ENCODE measurements around the gene SLC26A6. TPM values are rescaled to one million over a fixed set of nuclear protein-coding genes. Genes with fewer than 3 reads are reported as not detected.

SLC26A6 gene
- total RNA-seq, 1 donor from 2014 or later, result 35.9 TPM

DNA sequence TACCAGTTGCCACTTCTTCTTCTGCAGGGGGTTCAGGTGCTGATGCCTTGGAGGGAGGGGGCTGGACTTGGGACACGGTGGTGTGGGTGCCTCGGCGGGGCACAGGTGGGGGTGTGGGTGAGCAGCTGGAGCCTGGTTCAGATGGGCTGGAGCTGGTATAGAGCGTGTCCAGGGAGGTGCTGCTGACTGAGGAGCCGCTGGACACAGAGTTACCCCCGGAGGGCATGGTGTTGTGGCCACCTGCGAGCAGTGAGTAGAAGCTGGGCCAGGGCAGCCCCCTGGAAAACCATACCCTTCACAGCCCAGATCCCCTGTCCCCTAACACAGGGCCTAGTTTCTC, 46.2 kb upstream of the SLC26A6 start:
- no peaks in the 10 kb centered on the region for H3K27me3 Mint-ChIP-seq
- no peak for DNase-seq (ENCODE audit: low spot score, unreplicated experiment)
- peaks cover 17% of the 10 kb centered on the region for H3K36me3 Mint-ChIP-seq (ENCODE audit: insufficient read depth)
- H3K27ac Mint-ChIP-seq, result no peak overlapping the region
- TF ChIP-seq, protein P1, sequence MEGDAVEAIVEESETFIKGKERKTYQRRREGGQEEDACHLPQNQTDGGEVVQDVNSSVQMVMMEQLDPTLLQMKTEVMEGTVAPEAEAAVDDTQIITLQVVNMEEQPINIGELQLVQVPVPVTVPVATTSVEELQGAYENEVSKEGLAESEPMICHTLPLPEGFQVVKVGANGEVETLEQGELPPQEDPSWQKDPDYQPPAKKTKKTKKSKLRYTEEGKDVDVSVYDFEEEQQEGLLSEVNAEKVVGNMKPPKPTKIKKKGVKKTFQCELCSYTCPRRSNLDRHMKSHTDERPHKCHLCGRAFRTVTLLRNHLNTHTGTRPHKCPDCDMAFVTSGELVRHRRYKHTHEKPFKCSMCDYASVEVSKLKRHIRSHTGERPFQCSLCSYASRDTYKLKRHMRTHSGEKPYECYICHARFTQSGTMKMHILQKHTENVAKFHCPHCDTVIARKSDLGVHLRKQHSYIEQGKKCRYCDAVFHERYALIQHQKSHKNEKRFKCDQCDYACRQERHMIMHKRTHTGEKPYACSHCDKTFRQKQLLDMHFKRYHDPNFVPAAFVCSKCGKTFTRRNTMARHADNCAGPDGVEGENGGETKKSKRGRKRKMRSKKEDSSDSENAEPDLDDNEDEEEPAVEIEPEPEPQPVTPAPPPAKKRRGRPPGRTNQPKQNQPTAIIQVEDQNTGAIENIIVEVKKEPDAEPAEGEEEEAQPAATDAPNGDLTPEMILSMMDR (IDR thresholded peaks at IDR 0.05; ENCODE audit: unreplicated experiment), result no peak
- peaks cover 18% of the 10 kb centered on the region for H3K4me1 Mint-ChIP-seq (ENCODE audit: low read depth)
- no peak overlapping the region for H3K4me3 Mint-ChIP-seq (ENCODE audit: low read depth)
- no peaks in the 10 kb centered on the region for H3K9me3 Mint-ChIP-seq (ENCODE audit: low read depth)

DNA sequence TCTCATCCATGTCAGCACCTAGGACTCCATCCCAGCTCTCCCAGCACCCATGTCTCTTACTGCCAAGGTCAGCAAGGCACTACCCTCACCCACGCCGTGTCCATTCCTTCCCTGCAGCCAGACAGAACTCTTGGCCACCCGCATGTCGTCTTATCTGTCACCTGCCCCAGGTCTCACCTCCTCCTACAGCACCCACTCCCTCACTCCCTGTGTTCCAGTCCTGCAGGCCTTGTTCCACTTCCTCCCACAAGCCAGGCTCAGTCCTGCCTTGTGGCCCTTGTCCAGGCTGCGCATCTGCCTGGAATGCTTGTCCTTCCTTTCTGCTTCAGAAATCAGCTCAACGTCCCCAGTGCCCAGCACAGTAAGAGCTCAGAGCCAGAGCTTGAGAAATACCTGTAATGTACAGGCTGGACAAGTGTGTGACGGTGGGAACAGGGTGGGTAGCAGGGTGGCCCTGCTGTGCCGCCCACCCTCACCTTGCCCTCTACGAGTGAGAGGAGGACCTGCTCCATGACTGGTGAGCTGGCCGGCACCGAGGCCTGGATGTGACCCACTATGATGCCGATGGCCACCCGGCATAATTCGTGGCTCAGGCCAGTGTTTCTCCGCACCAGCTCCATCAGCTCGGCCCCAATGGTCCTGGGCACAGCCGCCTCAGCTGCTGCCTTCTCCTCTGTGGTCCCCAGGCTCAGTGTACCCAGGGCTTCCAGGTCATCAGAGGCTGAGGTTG, 45.7 kb upstream of the SLC26A6 start:
- Mint-ChIP-seq H3K36me3 (ENCODE audit: insufficient read depth) (peaks cover 16% of the 10 kb centered on the region), H3K27me3 (no peaks in the 10 kb centered on the region)

DNA sequence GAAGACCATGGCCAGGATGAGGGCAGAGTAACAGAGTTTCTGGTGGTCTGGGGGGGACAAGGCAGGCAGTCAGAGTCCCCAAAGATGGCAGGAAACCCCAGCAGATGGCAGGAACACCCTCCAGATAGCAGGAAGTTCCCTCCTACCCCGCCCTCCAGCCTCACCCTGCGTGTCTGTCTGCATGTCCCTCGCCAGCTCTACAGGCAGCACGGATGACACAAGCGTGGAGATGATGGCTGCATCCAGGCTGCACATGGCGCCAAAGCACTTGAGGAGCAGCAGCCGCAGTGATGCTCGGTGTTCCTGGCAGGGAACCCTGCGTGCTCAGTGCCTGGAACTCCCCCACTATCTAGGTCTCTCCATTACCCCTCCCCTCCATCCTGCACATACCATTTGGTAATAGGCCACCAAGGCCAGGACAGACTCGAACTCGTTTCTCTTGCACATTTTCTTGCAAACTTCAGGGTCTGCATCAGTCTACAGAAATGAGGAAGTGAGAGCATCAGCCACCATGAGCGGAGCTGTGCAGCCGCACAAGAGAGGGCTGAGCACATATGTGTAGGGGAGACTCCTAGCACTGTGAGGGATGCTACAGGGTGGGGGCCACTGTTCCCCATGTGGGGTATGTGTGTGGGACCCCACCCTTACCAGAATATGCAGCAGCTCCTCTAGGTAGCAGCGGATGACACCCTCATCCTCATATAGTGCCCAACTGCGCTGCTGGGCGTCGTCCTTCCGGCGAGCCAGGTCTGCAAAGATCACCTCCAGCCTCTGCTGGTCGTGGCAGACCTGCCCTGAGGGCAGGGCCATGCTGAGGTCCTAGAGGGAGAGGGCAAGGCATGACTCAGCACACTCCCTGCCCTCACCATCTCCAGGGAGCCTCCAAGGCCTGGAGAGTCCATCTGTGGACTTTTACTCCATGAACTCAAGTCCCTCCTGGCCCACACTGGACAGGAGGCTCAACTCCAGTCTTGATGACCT, 44.4 kb upstream of the SLC26A6 start:
- Mint-ChIP-seq H3K4me3 (ENCODE audit: low read depth) (no peak overlapping the region), H3K27ac (no peak overlapping the region), H3K9me3 (ENCODE audit: low read depth) (no peaks in the 10 kb centered on the region), H3K4me1 (ENCODE audit: low read depth) (peaks cover 10% of the 10 kb centered on the region), H3K27me3 (no peaks in the 10 kb centered on the region), H3K36me3 (ENCODE audit: insufficient read depth) (peaks cover 18% of the 10 kb centered on the region)
- no peak for DNase-seq (ENCODE audit: low spot score, unreplicated experiment)
- TF ChIP-seq, protein P1 (IDR thresholded peaks at IDR 0.05; ENCODE audit: unreplicated experiment), result no peak

More for the DNA sequence above, 45.7 kb upstream of the SLC26A6 start:
- Mint-ChIP-seq H3K4me1 (ENCODE audit: low read depth) (peaks cover 15% of the 10 kb centered on the region), H3K9me3 (ENCODE audit: low read depth) (no peaks in the 10 kb centered on the region), H3K27ac (no peak overlapping the region), H3K4me3 (ENCODE audit: low read depth) (no peak overlapping the region)
- no peak for DNase-seq (ENCODE audit: low spot score, unreplicated experiment)
- TF ChIP-seq, protein P1 (IDR thresholded peaks at IDR 0.05; ENCODE audit: unreplicated experiment), result no peak

DNA sequence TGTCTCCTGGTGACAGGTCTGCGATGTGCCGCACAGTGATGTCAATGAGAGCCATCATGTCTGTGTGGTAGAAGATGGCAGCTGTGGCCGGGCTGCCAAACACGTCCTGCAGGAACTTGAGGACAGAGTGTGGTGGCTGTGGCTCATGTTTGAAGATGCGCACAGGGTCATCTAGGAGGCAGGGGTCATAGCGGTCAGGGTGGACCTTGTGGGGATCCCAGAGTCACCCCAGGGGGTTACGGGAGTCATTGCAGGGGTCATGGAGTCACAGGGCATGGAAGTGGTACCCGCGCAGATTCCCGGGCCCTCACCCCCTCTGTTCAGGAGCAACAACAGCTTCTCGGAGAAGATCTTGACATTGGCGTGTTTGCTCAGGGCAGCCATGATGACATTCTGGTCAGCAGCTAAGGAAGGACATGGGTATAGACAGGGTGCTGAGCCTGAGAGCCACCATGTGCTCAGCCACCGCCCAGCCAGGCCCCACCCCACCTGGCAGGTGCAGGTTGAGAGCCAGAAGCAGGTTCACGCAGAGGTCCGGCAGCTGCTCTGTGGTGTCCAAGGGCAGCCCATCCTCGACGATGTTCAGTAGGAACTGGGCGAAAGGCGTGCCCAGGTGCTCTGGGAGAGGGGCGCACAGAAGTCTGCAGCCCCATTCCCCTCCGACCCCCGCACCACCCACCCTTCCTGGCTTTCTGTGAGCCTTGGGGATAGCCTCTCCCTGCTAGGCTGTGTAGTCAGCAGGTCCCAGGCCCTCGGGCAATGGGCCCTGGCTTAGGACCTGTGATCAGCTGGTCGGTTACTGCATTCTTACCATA, 43.5 kb upstream of the SLC26A6 start:
- Mint-ChIP-seq H3K27me3 (no peaks in the 10 kb centered on the region), H3K4me1 (ENCODE audit: low read depth) (peaks cover 3% of the 10 kb centered on the region), H3K9me3 (ENCODE audit: low read depth) (no peaks in the 10 kb centered on the region), H3K27ac (no peak overlapping the region), H3K36me3 (ENCODE audit: insufficient read depth) (peaks cover 18% of the 10 kb centered on the region), H3K4me3 (ENCODE audit: low read depth) (no peak overlapping the region)
- no peak for DNase-seq (ENCODE audit: low spot score, unreplicated experiment)
- TF ChIP-seq, protein P1 (IDR thresholded peaks at IDR 0.05; ENCODE audit: unreplicated experiment), result no peak

DNA sequence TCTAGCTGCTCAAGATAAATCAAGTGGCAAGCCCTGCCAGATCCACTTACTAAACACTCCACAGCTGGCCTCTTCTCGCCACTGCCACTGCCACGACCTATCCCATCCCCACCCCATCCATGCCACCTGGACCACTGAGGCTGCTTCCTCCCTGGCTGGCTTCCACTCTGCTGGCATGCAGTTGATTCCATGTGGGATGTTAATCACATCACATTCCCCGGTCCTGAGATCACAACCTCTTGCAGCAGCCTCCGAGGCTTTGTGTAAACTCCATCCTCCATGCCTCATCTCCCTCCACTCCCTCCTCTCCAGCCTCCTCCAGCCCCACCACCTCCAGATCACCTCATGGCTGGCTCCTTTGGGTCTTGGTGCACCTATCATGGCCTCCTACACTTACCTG, 42.8 kb upstream of the SLC26A6 start:
- Mint-ChIP-seq H3K9me3 (ENCODE audit: low read depth) (no peaks in the 10 kb centered on the region), H3K27ac (no peak overlapping the region), H3K4me3 (ENCODE audit: low read depth) (no peak overlapping the region), H3K36me3 (ENCODE audit: insufficient read depth) (peaks cover 18% of the 10 kb centered on the region), H3K4me1 (ENCODE audit: low read depth) (no peaks in the 10 kb centered on the region), H3K27me3 (no peaks in the 10 kb centered on the region)
- no peak for DNase-seq (ENCODE audit: low spot score, unreplicated experiment)
- TF ChIP-seq, protein P1 (IDR thresholded peaks at IDR 0.05; ENCODE audit: unreplicated experiment), result no peak
